GM18511 (cell line): Measurements from ENCODE around the gene OGFRL1.
A peak's percentile ranks its signal among the peaks of the same experiment; 100 is the strongest.
"Not testable (repeated sequence)": the region's sequence is repeated elsewhere in the genome, so short reads cannot be mapped to it uniquely, and the experiment has no call there.

Source experiments
- ATAC-seq: cut with Tn5 transposase; IDR thresholded peaks from one replicate; pipeline ENCODE4 v1.9.1; 2021; ENCODE audit warnings: mild to moderate bottlenecking, moderate library complexity; ENCODE audit not compliant: unreplicated experiment

The OGFRL1 gene

DNA sequence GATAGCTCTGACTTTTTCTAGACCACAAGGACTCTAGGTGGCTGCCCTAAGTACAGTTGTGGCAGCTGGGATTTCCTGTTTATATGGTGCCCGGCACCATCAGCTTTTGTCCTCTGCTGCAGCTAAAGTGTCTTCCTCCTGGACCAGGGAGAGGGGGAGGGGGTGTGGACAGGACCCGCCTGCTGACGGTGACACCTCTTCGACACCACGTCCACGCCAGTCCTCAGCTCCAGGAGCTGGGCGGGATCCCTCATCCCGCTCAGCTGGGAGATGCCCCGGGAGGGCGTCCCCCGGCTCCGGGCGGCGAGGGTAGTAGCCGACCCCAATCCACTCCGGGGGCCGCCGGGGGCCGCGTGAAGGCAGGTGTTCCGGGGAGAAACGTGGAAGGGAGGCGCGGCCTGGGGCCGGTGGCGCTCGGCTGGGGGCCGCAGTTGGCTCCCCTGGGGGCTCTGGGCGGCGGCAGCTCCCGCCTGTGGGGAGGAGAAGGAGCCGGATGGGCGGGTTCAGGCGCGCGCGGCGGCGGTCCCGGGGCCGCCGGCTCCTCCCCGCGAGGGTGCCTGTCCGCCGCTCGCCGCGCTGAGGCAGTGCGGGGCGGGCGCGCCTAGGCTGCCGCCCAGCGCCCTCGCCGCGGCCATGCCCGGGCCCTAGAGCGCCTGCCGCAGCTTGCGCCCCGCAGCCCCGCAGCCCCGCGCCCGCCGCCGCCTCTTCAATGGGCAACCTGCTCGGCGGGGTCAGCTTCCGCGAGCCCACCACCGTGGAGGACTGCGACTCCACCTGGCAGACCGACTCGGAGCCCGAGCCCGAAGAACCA, at the start of gene OGFRL1:
TSS of gene OGFRL1 (plus strand) at position 584 of the 811 bp plus-strand sequence. CDS start at position 710, 126 bp downstream.
- peak; percentile 83 for ATAC-seq

DNA sequence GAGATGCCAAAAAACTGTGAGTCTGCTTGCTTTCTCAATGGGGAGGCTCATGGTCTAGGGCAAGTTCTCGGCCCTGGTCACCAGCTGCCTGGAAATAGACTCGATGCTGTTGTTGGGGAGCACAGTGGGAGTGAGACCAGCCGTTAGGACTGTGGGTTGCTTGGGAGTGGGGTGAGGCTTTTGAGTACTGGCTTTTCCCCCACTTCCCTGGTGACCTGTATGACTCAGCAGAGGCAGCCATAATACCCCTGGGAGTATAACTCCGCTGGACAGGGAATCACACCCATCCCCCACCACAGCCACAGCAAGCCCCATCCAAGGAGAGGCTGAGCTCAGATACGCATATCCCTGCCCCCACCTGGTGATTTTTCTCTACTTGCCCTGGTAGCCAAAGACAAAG, 48.9 kb upstream of the OGFRL1 start:
- ATAC-seq: no peak

DNA sequence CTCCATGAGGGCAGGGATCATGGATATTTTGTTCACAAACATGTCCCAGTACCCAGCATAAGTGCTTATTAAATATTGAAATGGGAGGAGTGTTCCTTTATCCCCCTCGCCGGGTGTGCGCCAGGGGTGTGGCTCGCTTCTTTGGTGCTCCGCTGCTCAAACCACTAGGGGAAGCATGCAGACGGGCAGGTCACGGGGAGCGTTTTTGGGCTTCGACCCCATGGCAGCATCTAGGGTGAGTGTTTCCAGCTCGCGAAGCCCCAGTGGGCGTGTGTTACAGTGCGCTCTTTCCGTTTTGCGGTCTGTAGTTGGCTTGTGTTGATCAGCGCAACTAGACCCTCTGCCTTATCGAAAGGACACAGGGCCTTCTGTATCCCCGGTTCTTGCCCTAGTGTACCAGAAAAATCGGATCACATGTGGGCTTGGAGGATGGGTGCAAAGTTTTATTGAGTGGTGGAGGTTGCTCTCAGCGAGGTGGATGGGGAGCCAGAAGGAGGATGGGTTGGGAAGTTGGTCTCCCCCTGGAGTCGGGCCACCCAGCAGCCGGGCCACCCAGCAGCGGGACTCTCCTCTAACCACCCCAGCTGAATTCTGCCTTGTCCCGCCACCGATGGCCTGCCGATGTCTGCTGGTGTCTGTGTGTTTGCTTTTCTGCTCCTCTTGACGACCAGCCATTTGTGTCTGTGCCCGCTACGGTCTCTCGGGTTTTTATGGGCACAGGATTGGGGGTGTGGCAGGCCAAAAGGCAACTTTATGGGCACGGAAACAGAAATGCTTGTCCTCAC, 43.2 kb upstream of the OGFRL1 start:
- ATAC-seq: no peak

DNA sequence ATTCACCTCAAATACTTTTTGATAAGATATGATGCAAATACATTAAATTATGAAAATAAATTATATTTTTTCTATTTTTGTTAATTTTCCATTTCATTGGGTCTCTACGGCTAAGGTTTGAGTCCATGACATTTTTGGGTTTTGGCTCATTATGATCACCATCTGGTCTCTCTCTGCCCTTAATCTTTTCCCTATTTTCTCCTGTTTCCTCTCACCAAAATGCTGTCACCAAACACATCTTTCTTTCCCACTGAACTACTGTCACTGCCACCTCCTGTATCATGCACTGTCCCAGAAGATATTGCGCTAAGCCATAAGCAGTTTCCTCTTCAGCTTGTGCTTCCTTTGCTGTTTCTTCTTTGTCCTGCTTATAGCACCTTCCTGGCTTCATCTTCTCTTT, 42.0 kb upstream of the OGFRL1 start:
- ATAC-seq: no peak

DNA sequence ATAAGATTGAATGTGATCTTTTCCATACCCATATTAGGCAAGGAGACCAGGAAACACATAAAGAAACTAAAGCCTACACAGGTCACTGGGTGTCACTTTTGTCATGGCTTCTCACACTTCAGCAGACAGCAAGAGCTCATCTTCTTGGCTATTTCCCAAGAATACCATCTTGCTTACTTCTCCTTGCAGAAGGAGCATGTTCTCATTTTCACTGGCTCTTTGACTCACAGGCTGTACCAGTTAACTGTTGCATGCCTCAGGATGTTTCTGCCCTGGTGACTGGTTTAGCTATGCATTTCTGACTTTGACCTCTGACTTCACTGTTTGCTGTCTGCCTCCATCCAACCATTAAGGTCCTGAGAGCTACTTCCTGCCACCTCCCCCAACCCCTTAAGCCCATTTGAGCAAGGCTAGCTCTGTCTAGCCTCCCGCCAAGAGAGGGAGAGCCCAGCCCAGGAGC, 40.3 kb upstream of the OGFRL1 start:
- ATAC-seq: peak; percentile 94

DNA sequence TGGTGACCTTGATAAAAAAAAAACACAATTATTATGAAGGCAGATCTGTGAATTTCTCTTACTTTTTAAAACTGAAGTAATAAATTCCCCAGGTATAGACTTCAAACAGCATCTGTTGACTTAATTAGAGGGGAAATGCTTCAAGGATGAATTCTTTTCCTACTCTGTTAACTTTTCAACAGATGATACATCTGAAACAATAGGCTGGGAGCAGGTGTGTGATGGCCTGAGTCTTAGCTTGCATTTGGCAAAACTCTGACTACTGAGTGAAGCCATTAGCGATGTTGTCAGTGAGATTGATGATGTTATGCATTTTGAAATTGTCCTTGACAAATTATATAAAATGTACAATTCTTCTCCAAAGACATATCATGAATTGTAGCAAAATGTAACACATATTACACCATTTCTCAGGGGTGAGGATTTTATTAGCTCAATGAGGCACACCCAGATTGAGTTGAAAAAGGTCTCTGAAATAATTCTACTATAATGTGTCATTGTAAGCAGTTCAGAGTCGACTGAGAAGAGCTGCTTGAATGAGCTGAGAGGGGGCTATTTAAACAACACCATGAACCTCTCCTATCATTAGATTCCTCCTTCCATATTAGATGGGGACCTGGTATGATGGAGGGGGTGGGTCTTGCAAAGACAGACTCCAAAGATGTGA, 39.6 kb upstream of the OGFRL1 start:
- ATAC-seq: no peak

DNA sequence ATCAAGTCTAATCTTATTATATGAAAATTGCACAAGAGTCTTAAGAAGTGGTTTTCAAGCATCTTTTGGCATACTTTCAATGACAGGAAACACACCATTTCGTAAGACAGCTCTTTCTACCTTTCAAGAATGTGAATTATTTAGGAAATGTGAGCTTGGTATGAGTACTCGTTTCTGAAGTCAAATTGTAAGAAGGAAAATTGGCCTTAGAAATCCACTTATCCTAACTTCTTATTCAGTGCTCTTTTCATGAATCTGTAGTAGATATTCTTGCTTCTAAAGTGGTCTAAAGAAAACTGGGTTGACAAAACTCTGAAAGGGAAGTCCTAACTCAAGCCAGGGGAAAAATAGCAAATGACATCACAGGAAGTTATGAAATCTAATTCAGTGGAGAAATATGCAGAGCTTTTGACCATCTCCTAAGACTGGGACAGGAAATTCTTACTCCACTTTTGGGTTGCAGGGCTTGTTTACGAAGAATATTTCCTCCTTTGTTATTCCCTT, 38.5 kb upstream of the OGFRL1 start:
- ATAC-seq: no peak

DNA sequence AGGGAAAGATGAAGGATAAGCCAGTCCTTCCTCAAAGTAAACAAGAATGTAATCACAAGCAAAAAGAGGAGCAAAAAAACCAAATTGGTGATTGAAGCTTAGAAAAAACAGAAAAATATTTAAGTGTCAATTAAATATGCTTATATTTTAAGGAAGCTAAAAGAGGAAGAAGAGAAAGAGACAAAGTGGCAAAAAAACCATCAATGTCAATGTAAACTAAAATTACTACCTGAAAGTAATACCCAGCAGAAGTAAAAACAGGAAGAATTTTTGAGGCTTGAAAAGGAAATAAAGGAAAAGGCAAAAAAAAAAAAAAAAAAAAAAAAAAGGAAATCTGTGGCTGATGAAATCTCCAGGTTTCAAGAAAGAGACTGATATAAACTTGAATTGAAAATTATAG, 36.2 kb upstream of the OGFRL1 start:
- no peak for ATAC-seq

DNA sequence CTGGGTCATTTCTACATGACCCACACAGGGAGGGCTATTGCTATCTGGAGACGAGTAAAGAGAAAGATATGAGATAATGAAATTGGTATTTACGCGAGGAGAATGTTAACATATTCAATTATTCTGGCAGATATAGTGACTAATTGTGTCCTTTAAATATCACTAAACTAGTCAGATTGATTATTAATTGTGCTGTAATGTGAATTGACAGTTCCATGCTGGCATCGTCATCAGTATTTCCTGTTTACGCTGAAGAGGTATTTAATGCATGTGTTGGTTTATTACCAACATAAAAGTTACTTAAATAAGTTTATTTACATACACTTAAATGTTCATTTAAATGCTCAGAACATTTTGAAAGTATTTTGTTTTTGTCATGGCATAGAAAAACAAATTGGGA, 35.7 kb upstream of the OGFRL1 start:
- ATAC-seq: no peak

DNA sequence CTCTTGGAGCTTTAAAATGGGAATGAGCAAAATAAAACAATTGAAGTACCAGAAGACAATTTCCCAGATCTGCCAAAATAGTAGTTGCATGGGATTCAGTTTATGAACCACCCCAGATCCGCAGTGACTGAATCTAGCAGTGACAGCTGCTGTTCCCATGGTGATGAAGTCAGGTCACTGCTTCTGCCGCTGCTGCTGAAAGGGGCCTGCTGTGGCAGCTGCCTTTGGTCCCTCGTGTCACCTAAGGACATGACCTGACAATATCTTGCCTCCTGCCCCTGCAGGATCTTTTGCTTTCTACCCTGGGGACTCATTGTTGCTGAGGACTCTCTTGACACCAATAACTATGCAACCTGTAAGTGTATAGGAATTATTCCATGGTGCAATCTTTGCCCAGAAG, 34.3 kb upstream of the OGFRL1 start:
- ATAC-seq: no peak

DNA sequence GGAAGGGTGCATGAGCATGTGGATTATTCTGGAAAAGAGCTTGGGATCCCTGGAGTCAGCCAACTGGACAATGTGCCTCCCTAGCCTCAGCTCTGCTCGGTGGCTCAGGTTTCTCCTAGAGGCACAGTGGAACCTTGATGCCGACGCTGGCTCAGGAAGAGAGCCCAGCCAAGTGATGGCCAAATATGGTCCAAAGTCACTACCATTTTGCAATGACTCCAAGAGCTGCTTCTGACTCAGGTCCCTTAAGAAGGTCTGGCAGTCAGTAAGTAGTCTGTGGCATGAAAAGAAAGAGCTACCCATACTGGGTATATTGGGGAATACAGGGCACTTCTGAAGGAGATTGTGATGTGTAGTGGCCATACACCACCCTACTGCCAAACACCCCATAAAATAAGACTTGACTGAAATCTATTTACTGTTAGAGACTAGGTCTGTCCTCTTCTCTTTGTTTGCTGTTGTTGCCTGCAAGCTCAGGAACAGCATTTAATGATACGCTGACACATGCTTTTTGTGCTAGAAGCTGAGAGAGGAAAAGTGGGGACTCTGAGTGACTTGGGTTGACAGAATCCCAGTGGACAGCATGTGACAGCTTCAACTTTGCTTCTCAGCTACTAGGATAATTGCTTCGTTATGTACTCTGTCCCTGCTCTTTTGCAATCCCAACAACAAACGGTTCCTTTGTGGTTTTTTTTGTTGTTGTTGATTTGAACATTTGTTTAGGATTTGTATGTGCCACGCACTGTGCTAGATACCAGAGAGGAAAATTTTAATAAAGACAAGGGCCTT, 30.3 kb upstream of the OGFRL1 start:
- no peak for ATAC-seq

DNA sequence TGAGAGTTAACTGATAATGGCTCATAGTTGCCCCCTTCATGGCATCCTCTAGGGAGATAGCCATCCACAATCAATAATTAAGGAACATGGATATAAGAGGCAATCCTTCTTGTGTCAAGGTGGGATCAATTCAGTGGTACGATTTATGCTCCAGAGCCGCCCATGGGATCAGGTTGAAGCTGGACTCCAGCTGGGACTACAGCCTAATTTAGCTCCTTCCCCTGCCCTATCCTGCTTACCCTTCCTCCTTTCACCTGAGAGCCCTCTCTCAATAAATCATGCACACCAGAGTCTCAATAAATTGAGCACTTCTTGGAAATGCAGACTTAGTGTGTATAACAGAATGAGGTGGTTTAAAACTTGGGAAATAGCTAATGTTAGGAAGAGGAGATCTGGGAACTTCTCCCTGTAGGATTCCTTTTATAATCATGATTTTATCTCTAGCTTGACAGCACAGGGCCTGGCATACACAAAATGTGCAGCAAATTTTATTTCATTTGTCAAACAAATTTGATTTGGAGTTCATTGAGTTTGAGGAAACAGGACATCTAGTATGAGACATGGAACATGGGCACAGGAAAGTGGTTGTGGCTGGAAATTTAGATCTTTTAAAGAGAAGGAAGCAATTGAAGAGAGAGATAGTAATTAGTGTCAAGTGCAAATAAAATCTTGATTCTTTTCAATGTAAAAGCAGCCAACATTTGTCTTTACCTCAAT, 28.6 kb upstream of the OGFRL1 start:
- no peak for ATAC-seq

DNA sequence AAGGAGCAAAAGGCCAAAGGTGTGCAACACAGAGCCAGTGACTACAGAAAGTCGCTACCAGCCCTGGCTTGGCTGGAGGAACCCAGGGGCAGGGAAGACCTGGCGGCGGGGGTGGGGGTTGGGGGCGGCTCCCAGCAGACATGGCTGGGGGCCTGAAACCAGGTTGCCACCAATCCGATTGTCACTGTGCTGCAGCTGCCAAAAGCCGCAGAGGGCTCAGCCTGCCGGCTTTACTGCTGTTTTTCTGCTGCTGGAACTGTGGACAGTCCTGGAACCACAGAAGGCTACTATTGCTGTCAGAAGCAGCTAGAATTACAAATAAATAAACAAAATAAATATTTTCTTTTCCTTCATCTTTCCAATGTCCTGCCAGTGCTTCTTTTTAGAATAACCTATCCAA, 25.7 kb upstream of the OGFRL1 start:
- ATAC-seq: no peak

DNA sequence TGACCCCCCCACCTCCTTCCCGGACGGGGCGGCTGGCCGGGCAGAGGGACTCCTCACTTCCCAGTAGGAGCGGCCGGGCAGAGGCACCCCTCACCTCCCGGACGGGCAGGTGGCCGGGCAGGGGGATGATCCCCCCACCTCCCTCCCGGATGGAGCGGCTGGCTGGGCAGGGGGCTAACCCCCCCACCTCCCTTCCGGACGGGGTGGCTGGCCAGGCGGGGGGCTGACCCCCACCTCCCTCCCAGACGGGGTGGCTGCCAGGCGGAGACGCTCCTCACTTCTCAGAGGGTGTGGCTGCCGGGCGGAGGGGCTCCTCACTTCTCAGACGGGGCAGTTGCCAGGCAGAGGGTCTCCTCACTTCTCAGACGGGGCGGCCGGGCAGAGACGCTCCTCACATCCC, 22.2 kb upstream of the OGFRL1 start:
- not testable (repeated sequence) for ATAC-seq

DNA sequence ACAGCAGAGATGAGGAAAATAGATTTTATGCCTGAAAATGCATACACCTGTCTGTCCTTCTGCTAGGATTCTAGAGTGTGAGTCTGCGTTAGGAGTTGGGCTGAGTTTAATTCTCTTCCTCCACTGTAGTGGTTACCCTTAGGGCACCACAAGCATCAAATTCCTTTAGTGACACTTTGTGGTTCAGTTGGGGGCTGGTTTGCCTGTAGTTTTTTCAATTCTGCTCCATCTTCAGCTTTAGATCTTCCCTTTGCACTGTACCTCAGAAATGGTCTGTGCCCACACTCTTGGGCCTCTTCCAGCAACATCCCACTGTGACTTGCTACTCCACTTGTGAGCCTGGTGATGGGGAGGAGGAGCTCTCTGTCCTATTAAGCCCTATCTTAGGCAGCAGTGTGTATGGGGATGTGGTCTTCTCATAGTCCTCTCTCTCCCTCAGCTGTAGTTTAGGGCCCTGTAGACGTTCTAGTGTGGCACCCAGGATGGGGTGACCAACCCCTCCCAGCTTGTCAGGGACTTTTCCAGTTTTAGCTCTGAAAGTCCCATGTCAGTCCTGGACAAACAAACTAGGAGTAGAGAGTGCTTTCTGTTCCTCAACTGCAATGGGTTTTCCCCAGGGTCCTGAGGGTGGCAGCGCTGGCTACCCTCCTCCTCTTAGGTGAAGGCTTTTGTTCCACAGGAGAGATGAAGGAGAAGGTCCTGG, 19.7 kb upstream of the OGFRL1 start:
- peak; percentile 83 for ATAC-seq

DNA sequence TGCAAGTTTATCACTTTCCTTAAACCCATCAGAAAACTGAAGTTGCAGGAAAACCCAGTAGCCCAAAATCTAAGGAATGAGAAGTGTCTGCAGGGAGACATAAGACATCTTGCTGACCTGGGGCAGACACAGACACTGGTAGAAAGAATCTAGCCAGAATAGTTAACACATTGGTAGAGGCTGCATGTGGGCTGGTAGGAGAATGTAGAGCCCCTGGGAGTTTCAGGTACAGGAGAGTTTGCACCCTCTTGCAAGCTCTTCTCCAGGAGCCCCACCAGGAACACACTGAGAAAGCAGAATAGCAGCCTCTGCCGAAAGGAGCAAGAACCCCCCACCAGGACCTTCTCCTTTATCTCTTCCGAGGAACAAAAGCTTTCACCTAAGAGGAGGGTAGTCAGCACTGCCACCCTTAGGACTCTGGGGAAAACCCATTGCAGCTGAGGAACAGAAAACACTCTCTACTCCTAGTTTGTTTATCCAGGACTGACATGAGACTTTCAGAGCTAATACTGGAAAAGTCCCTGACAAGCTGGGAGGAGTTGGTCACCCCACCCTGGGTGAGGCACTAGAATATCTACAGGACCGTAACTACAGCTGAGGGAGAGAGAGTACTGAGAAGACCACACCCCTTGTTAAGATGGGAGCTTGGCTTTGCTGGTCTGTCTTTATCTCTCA, 10.5 kb upstream of the OGFRL1 start:
- ATAC-seq: peak; percentile 68

DNA sequence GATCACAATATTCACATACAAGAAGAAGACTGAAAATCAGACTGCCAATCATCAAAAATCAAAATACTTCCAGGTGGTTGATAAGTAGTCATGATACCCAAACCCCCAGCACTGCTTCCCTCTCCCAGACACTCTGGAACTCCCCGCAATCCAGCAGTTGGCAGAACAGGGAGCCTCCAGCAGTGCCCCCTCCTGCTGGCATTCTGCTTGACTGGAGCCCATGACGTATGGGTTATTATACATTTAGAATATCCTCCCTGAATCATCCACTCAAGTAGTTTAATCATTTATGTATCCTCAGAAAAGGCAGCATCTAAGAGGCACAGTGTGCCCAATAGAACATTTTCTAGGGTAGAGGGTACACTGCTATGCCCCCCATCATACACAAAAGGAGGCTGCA, 9.3 kb upstream of the OGFRL1 start:
- no peak for ATAC-seq

DNA sequence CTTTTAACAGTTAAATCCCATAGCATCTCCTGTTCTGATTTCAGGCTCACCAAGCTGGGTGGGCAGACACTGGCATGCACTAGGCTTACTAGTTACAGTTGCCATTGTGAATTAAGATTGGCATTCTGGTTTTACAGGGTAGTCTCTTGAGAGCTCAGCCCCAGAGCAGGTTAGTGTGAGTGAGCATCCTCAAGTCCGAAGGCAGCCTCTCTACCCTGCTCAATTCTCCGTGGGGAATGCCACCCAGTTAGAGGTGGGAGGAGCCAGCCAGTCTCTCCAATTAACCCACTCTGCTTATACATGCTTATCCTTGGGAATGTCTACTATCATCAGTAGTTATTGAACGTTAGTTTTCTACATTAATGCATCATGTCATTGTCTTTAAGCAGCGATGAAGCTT, 8.9 kb upstream of the OGFRL1 start:
- ATAC-seq: no peak

DNA sequence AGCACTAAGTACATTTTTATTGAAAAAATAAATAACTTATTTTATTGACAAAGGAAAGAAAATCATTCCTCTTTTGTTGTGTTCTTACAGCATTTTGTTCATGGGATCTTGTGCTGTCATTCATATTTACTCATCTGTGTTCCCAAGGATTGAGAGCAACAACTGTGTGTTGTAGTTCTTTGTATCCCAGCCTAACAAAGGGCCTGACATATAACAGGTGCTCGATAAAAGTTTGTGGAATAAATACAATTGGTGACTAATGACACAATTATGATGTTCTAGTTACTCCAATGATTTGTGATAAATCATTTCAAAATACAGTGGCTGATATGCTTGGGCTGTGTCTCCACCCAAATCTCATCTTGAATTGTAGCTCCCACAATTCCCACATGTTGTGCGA, 7.9 kb upstream of the OGFRL1 start:
- ATAC-seq: no peak
